Measurements from ENCODE around the gene GPHN.

The GPHN gene

DNA sequence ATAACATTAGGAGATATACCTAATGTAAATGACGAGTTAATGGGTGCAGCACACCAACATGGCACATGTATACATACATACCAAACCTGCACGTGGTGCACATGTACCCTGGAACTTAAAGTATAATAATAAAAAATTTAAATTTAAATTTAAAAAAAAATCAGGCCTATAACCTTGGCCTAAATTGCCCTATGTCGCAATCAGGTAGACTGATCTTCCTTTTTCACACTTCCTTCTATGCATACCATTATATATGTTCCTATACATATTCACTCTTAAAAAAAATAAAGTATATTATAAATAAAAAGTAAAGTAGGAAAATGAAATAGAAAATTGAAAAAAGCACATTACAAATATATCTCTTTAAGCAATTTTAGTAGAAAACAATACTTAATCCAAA lies 563.6 kb downstream of the GPHN start:
- no peak for DNase-seq

DNA sequence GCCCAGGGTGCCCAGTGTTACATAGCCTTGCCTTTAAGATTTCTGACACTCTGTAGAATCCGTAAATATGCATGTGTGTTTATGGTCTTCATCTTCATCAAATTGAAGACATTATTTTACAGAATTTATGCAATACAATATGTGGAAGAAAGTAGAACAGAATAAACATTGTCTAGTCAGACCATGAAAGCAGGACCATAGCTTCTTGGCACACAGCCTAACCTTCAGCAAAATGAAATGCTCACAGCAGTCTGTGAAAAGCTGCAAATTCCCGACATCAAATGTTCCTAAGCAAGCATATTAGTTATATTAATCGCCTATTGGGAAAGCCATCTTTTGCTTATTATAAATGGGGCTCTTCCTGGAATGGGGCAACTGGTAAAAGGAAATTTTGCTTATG lies 570.0 kb downstream of the GPHN start:
- DNase-seq, result no peak

DNA sequence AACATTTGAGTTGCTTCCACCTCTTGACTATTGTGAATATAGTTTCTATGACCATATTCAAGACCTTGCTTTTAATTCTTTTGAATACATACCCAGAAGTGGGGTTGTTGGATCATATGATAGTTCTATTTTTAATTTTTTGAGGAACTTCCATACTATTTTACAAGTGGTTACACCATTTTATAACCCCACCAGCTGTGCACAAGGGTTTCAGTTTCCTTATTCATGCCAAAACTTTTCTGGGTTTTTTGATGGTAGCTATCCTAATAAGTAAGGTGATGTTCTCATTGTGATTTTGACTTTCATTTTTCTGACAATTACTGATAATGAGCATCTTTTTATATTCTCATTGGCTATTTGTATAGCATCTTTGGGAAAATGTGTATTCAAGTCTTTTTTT lies 571.9 kb downstream of the GPHN start:
- DNase-seq, result no peak

DNA sequence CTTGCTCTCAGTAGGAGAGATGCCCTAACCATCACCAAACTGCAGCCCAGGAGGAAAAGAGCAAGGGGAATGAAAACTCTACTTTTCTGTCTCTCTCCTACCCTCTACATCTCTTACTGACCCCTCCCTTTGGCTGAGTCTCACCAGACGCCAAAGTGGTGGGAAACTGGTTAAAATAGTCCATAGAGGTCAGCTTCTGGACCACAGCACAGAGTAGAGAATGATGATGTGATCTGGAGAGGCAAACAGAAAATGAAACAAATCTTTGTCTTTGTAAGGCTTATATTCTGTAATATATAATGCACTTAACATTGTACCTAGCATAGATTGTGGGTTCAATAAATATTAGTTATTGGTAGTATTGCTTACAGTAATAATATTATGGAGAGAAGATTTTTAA lies 600.3 kb downstream of the GPHN start:
- no peak for DNase-seq

DNA sequence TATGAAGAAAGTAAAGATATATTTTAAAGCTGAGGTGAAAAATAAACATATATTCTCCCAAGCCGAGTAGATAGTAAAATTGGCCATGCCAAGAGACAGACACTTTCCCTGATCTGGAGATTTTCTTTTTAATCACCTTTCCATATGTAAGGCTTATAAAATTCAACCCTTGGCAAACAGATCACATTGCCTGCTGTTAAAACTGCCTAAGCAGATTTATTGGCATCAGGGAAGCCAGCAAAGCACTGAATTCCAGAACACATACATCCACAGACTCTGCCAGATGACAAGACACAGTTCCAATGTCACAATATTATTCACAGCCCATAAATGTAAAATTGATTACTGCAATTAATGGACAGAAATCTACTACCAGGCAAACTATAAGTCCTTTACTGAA lies 603.1 kb downstream of the GPHN start:
- DNase-seq, result no peak

DNA sequence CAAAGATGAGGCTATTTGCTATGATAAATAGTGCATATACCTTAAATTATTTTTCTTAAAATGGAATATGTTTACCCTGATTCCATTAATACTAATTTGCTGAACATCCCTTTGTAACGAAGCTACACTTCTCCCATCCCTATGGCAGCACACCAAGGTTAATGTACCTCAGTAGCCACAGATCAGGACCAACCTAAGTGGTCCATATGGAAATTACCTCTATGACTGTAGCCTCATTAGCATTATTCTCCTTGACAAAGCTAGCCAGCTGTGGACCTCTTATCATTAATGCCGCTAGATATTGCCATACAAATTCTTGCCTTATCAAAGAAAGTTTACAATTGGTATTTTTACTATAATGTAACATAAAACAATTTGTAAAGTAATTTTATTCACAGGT lies 604.4 kb downstream of the GPHN start:
- DNase-seq, result no peak

DNA sequence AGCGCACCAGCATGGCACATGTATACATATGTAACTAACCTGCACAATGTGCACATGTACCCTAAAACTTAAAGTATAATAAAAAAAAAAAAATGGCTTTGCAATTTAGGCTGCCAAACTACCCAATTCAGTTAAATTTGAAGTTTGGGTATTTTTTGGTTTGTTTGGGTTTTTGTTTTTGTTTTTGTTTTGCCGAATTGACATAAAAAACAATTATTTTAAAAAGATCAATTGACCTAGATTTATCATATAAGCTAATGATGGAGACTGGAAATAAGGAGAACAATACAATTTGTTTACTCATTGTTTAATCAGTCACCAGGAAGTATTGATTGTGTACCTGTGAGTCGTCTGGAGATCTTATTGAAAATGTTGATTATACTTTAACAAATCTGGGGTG lies 619.2 kb downstream of the GPHN start:
- no peak for DNase-seq

DNA sequence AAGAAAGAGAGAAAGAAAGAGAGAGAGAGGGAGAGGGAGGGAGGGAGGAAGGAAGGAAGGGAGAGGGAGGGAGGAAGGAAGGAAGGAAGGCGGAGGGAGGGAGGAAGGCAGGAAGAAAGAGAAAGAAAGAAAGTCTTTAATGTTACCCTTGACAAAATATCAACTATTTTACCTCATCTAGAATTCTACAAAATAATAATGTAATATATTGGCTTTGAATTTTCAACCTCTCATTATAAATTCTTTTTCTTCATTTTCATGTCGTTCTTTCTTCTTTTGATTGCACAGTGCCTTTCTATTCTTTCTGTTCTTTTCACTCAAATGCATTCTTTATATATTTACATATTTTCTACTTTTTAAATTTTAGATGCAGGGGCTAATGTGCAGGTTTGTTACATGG lies 621.8 kb downstream of the GPHN start:
- no peak for DNase-seq

DNA sequence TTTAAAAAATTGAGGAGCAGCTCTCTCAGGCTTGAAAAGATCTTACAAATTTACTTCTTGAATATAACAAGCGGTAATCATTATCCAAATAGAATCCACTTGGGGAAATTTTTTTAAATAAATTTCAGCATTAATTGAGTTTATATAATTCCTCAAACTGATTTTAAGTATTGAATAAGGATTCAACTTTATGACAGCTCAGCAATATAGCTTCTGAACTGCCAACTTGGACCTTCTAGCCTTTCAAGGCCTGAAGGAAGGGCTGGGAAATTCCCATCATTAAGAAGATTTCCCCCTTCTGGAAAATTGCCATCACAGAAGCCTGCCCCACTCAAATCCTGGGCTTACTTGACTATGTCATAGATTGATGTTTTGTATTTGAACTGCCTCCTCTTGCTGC lies 623.7 kb downstream of the GPHN start:
- no peak for DNase-seq

DNA sequence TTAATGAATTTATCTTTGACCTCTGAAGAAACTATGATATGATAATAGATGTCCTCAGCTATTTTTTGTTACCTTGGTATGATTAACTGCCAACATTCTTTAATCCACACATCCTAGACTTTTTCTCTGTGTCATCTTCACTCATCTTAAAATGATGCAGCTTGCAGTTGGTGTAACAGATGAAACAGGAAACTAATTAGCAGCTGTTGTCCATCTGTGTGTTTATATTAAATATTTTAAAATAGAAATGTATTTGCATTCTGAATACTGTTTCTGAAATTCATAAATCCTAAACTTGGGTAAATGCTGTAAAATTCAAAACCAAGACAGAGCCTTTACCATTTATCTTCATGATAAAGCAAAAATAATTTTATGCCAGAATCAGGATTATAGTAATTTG lies 625.2 kb downstream of the GPHN start:
- no peak for DNase-seq

DNA sequence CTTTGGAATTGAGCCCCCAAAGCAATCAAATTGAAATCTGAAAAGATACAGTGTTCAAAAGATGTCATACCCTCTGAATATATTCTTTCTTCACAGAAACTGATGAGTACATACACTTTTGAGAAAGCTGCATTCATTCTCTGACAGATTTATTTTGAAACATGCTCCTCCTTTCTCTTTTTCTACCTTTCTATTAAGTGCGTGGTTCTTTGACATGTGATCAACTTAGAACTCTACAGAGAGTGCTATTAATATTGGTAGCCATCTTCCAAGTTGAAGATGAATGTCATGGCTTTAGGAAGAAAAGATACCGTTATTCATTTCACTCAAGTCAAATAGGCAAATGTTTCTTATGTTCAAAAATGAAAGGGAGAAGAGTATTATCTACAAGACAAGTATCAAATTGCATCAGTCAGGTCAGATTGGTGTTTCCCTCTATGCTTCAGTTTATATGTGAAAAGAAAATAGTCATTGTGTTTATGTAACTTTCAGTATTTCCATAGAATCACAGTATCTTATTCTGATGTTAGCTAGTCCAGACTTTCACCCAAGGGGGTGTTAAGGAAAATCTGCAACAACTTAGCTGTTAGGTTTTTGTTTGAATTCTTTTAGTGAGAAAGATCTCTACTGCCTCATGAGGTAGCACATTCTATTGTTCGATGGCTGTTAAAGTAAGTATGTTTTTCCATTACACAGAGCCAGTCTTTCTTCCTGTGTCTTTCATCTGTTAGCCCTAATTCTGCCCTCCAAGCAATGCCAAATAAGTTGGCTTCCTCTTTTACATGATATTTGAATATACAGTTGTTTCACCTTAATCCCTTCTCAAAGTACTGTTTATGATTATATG lies 625.9 kb downstream of the GPHN start:
- DNase-seq, result no peak

DNA sequence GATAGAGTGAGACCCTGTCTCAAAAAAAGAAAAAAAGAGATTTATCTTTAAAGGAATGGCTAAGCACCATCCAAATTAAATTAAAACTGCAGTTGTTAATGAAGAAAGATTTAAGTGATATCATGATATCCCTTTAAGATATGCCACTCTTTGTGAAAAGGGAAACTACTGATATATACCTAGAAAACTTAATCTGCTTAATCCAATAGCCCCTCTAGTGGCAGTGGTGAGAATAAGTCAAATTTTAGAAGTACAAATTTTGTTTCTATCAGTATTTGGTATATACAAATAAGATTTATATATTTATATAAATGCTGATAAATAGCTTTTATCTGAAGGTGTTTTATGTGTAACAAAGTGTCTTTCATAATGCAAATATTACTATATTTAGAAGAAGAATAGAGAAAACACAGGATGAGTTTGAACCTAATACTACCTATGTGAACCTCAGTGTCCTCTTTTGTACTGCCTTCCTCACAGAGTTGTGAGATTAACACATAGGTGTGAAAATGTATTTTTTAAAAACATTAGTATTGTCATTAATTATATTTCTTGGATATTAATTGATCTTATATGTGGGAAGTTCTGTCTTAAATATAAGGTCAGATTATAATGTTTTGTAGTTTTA lies 629.9 kb downstream of the GPHN start:
- DNase-seq, result no peak

DNA sequence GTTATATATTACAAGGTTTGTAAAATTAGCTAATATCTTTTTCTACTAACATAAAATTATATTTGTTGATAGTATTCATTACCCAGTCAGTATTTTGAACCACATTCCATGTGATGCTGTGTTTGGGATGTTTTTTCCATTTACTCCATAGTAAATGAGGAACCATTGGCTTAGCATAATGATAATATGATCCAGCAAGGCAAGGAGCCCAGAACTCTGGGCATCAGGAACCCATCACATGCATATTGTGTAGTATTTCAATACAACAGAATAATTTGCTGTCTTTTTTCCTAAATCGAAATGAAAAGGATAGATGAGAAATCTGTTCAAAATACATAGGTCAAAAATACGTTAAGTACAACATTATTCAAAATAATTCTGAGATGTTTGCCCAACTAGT lies 632.6 kb downstream of the GPHN start:
- DNase-seq, result no peak

DNA sequence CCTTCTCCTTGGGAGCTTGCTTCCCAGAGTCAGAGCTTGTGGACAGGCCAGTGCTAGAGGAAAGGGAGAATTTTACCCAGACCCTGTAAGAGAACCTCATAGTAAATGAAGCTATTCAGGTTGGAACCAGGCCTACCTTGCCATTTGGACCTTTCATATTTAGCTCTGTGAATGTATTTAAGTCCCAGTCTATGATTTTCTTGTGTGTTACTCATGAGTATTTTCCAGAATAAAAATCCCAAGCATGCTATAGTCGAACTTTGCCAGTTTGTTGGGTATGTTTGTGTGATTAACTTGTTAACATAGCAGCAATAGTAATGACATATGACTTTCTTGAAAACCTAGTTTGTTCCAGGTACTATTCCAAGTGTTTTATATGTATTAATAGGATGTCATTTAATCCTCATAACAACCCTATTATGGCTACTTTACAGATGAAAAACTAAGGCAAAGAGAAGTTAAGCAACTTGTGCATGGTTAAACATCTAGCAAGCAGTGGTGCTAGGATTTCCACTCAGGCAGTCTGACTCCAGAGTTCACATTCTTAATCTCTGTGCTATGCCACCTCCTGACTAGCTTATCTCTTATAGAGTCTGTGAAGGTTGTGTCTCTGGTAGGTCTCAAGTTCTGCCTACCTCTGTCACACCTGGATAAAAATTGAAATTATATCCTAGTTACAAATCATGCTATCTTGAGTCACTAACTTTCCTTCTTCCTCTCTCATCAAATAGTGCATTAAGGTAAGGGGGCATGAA lies 633.4 kb downstream of the GPHN start:
- DNase-seq, result no peak

DNA sequence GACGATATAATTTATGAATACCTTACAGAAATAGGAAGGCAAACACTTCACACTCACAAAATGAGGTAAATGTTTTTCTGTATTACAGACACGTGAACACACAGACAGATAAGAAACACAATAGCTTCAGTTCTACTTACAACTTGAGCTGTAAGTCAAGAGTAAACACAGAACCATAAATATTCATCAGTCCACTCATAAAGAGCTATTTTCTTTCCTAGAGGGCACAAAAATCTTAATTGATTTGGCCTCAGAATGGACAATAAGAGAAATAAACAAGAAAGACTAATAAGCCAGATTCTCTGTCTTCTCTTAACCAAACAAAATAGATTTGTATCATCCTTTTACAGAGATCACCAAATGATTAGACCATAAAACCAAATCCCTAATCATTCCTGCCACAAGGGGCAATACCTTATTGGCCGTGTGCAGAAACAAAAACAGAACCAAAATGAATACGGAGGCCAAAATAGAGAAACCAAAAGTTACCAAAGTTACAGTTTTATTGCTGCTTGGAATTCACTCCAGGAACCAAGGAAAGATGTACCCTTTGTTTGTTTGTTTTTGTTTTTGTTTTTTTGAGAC lies 643.2 kb downstream of the GPHN start:
- no peak for DNase-seq

DNA sequence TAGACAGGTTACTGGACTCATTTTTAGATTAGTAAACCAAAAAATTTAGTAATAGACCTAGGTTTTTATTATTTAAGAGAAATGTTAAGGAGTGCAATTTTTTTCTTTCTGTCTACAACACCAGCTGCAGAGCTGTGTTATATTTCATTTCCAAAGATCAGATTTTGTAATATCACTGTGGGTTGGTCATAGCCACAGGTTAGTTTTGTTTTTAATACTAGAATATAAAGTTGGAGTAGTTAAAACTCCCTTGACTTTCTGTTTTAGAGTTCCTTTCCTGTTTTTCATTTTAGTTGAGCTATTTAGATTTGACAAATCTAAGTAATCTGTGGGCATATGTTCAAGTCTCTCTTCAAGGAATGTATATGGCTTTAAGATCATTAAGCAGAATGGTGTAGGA lies 650.6 kb downstream of the GPHN start:
- DNase-seq, result no peak

DNA sequence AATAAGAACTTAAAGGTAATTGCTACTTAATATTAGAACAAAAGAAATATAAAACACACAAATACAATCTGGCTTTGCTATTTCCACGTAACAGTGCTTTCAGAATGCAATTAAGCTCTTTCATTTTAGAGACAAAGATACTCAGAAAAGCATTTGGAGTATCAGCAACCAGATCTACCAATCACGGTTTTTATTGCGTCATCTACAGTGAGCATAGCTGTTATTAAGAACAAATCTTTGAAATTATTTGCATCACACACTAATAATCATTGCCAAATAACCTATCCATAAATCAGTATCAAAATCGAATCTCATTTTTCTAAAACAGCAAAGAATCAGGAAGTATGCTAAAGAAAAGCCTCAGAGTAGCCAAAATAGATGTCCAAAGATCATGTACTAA lies 654.4 kb downstream of the GPHN start:
- DNase-seq, result no peak

DNA sequence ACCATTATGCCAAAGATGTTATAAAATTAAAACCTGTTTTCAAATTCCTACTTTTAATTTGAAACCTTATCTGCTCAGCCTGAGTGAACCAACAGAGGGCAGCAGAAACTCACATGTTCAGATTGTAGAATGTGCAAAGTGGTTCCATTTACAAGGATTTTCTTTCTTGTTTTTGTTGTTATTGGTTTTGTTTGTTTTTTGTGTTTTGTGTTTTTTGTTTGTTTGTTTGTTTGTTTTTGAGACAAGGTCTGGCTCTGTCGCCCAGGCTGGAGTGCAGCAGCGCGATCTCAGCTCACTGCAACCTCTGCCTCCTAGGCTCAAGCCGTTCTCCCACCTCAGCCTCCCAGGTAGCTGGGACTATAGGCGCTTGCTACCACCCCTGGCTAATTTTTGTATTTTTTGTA lies 658.5 kb downstream of the GPHN start:
- no peak for DNase-seq

DNA sequence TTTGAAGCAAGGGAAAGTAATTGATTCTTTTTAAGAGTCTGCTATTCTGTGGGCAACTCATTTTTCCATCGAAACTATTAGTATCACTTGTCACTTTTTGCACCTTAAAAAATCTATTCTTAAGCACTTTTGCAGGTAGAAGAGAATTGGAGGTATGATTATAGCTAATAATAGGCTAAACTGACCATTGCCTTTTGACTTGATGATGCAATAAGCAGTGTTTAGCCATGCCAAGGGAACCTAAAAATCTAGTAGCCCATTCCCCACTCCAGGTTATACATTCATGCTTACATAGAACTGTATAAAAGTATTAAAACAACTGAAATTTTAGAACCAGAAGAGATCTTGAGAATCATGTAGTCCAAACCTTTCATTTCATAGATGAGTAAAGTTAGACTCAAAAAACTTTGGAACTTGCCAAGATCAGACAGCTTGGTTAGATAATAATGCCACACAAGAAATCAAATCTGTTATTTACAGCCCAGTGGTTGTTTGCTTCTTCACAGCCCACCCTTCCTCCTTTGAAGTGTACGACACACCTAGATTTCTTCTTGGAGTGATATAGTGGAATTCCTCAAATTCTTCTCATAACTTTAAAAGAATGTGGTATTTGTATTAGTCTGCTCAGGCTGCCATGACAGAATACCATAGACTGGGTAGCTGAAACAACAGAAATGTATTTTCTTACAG lies 659.6 kb downstream of the GPHN start:
- no peak for DNase-seq

DNA sequence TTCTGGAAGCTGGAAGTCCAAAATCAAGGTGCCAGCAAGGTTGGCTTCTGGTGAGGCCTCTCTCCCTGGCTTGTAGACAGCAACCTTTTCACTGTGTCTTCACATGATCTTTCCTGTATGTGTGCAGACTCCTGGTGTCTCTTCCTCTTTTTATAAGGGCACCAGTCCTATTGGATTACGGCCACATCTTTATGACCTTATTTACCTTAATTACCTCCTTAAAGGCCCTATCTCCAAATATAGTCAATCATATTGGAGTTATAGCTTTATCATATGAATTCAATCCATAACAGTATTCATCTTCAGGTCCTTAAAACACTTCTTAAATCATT lies 660.1 kb downstream of the GPHN start:
- DNase-seq, result no peak

DNA sequence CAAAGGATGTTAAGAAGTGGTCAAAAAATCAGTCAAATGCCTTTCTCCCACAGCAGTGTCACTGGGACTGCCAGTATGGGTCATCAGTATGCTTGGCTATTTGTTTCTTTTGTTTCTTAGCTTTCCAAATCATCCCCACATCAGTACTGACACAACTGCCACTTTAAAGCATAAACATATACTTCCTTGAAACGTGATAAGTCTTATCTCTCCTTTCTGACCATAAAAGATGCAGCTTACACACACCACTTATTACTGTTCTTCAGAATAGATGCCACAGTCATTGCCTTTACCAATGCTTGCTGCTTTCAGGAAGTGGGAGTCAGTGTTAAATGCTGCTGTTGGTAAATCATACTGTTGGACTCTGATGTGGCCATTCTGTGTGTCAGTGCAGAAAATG lies 662.7 kb downstream of the GPHN start:
- DNase-seq, result no peak

DNA sequence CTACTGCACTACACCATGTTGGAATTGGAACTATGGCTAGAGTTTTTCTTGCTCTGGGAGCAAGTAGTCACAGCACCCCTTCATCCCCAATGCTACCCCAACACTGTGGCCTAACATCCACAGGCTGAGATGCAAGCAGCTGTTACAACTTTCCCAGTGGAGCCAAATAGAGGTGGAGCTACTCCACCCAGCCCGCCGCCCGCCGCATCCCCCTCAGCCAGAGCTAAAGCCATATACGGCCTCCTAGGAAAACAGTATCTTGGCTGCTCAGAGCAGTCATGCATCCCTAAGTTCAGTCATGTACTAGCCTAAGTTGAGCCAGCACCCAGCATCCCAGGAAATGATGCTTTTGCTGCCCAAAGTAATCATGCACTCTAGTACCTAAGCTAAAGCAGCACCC lies 664.1 kb downstream of the GPHN start:
- no peak for DNase-seq

DNA sequence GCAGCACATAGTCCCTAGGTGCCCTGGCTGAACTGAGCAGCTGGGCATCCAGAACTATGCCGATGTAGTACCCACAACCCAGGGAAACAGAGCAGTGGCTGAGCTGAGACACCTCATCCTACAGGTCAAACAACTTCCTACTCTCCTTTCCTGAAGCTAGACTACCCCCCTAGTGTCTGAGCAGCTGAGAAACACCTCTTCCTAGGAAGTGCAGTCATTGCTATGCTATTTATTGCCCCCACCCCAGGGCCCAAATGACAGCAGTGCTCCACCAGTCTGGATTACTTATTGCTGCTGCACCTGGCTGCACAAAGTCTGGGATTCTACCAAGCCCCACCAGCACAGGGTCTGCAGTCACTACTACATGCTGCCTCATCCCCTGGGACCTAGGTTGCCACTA lies 664.6 kb downstream of the GPHN start:
- DNase-seq, result no peak
